ENCODE data around the gene BRI3BP.

DNA sequence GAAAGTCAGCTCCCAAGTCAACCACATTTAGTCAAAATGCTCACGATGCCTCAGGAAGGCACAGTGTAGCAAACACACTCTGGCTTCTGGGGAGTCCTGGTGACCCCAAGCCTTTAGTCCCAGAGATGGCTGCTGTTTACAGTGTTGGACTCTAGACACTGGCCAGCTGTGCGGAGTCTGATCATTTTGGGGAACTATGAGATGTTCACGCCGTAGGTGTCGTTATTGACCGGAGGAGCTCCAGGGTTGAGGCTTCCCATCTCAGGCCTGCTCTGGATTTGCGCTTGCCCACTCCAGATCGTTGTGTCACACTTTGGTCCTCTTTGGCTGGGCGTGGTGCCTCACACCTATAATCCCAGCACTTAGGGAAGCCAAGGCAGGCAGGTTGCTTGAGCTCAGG is 27.7 kb downstream of the BRI3BP start:
- TF ChIP-seq, protein P1, sequence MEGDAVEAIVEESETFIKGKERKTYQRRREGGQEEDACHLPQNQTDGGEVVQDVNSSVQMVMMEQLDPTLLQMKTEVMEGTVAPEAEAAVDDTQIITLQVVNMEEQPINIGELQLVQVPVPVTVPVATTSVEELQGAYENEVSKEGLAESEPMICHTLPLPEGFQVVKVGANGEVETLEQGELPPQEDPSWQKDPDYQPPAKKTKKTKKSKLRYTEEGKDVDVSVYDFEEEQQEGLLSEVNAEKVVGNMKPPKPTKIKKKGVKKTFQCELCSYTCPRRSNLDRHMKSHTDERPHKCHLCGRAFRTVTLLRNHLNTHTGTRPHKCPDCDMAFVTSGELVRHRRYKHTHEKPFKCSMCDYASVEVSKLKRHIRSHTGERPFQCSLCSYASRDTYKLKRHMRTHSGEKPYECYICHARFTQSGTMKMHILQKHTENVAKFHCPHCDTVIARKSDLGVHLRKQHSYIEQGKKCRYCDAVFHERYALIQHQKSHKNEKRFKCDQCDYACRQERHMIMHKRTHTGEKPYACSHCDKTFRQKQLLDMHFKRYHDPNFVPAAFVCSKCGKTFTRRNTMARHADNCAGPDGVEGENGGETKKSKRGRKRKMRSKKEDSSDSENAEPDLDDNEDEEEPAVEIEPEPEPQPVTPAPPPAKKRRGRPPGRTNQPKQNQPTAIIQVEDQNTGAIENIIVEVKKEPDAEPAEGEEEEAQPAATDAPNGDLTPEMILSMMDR (IDR thresholded peaks at IDR 0.05) = no peak
- no peak for TF ChIP-seq POLR2AphosphoS5 (IDR thresholded peaks at IDR 0.05)

Measured in sigmoid colon (tissue), 4 donors.